ENCODE measurements around the gene ANKMY1. TPM values are rescaled to one million over a fixed set of nuclear protein-coding genes. Genes with fewer than 3 reads are reported as not detected.

The ANKMY1 gene
- total RNA-seq, 1 experiment from 2014 or later: 28.3 TPM

DNA sequence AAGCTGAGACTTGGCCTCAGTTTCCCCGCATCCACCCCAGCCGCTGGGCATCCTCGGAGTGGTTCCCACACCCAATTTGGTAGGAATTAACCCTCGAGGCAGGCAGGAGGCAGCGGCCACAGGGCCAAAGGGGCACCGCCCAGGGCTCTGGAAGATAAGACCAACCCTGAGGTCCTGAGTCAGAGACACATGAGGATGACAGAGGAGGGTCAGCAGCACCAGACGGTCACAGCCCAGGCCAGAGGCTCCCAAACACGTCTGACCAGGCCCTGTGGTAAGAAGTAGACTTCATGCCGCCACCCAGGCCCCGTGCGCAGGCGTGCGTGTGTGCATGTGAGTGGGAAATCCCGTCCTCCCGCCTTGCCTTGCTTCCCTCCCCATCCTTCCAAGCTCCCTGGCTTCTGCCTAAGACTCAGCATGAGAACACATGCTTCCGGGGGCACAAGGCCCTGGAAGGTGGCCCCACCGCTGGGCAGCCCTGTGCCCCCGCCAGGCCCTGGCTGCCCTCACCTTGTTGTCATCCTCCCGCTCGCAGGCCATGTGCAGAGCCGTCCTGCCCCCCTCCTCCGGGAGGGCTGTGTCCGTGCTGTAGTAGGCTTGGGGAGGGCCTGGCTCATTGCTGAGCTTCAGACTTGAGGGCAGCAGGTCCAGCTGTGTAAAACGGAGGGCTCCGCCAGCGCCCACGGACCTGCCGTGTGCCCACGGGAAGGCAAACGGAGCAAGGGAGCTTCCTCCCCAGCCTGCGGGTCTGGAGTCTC, 46.3 kb downstream of the ANKMY1 start:
- H3K4me1 ChIP-seq (ENCODE audit: control insufficient read depth in 1 of 2, insufficient read depth in 2 of 2, low read length in 2 of 2): peaks cover 0 to 6% of the 10 kb centered on the region in 2 experiments; a peak in 2 of 4 replicates
- POLR2A ChIA-PET: no interaction called here
- H3K79me2 ChIP-seq (ENCODE audit: insufficient read depth, low read length): no peaks in the 10 kb centered on the region
- BruUV-seq (replicated peaks): no TSS peak
- no peaks in the 10 kb centered on the region for H3K9me3 ChIP-seq (ENCODE audit: control insufficient read depth in 1 of 2, insufficient read depth in 1 of 2, low read depth in 1 of 2, low read length in 2 of 2)
- TF ChIP-seq MAX (IDR thresholded peaks at IDR 0.05): no peak
- TF ChIP-seq ELF1 (IDR thresholded peaks at IDR 0.05; ENCODE audit: borderline replicate concordance, low read depth): no peak
- TF ChIP-seq YY1 (IDR thresholded peaks at IDR 0.05; ENCODE audit: extremely low read depth, insufficient replicate concordance, low read depth, low read length): no peak
- no peak for TF ChIP-seq EZH2 (IDR thresholded peaks at IDR 0.05)
- TF ChIP-seq RAD21 (IDR thresholded peaks at IDR 0.05; ENCODE audit: low read depth): no peak
- no peak for TF ChIP-seq EZH2phosphoT487 (IDR thresholded peaks at IDR 0.05; ENCODE audit: borderline replicate concordance)
- TF ChIP-seq JUND (IDR thresholded peaks at IDR 0.05): no peak
- no peaks in the 10 kb centered on the region for H3K36me3 ChIP-seq (ENCODE audit: control insufficient read depth in 1 of 2, insufficient read depth in 2 of 2, low read length in 2 of 2)
- no peak overlapping the region for H3K27ac ChIP-seq (ENCODE audit: low read depth, low read length)
- H3K27me3 ChIP-seq (ENCODE audit: insufficient read depth, low read length): no peaks in the 10 kb centered on the region
- H3K9me2 ChIP-seq (ENCODE audit: insufficient read depth): no peaks in the 10 kb centered on the region
- H4K20me1 ChIP-seq (ENCODE audit: insufficient read depth): no peaks in the 10 kb centered on the region
- CTCF ChIA-PET: no interaction called here
- intact Hi-C loops (cut with micrococcal nuclease): loop anchor here (5.0 kb wide), 2 partner anchors 56 to 331 kb away; partner anchors contain the start of gene RNPEPL1
- RAD21 ChIA-PET (ENCODE audit: low non-redundant PET in 1 of 2, low total read pairs in 2 of 2, uncharacterized antibody in 2 of 2, unreplicated experiment in 2 of 2): no interaction called here
- no peak for ATAC-seq
- no peak overlapping the region for H3K4me3 ChIP-seq (replicated peaks in 1 of 2; ENCODE audit: low read depth in 1 of 2, low read length in 2 of 2)
- no peak overlapping the region for H3K4me2 ChIP-seq (ENCODE audit: low read length)
- H2AFZ ChIP-seq (ENCODE audit: low read depth, low read length, poor library complexity, severe bottlenecking): no peak overlapping the region
- H3K9ac ChIP-seq (ENCODE audit: low read length): no peak overlapping the region
- no peak for DNase-seq (ENCODE audit: low read depth, low spot score)

GRCh38 chr2:240510513-240511210, 47.1 kb downstream of the ANKMY1 start:
- ChIA-PET RAD21 (ENCODE audit: low non-redundant PET in 1 of 2, low total read pairs in 2 of 2, uncharacterized antibody in 2 of 2, unreplicated experiment in 2 of 2) (no interaction called here), CTCF (no interaction called here), POLR2A (no interaction called here)
- no peak overlapping the region for H3K4me3 ChIP-seq (replicated peaks in 1 of 2; ENCODE audit: low read depth in 1 of 2, low read length in 2 of 2)
- H3K4me2 ChIP-seq (ENCODE audit: low read length): no peak overlapping the region
- no peaks in the 10 kb centered on the region for H4K20me1 ChIP-seq (ENCODE audit: insufficient read depth)
- ATAC-seq (no peak), DNase-seq (ENCODE audit: low read depth, low spot score) (no peak)
- no peaks in the 10 kb centered on the region for H3K9me2 ChIP-seq (ENCODE audit: insufficient read depth)
- H2AFZ ChIP-seq (ENCODE audit: low read depth, low read length, poor library complexity, severe bottlenecking): no peak overlapping the region
- H3K9me3 ChIP-seq (ENCODE audit: control insufficient read depth in 1 of 2, insufficient read depth in 1 of 2, low read depth in 1 of 2, low read length in 2 of 2): no peaks in the 10 kb centered on the region
- peaks cover 0 to 6% of the 10 kb centered on the region in 2 experiments; a peak in 2 of 4 replicates for H3K4me1 ChIP-seq (ENCODE audit: control insufficient read depth in 1 of 2, insufficient read depth in 2 of 2, low read length in 2 of 2)
- intact Hi-C loops (cut with micrococcal nuclease): loop anchor here (5.0 kb wide), 2 partner anchors 57 to 332 kb away; partner anchors contain the start of gene RNPEPL1
- H3K9ac ChIP-seq (ENCODE audit: low read length): no peak overlapping the region
- no peaks in the 10 kb centered on the region for H3K27me3 ChIP-seq (ENCODE audit: insufficient read depth, low read length)
- no TSS peak for BruUV-seq (replicated peaks)
- H3K79me2 ChIP-seq (ENCODE audit: insufficient read depth, low read length): no peaks in the 10 kb centered on the region
- no peaks in the 10 kb centered on the region for H3K36me3 ChIP-seq (ENCODE audit: control insufficient read depth in 1 of 2, insufficient read depth in 2 of 2, low read length in 2 of 2)
- no peak overlapping the region for H3K27ac ChIP-seq (ENCODE audit: low read depth, low read length)
- TF ChIP-seq FOSL1 (IDR thresholded peaks at IDR 0.05; ENCODE audit: low read depth) (no peak), MAX (IDR thresholded peaks at IDR 0.05) (no peak), TCF7L2 (IDR thresholded peaks at IDR 0.05; ENCODE audit: borderline replicate concordance, extremely low read depth, insufficient read depth, insufficient read length) (no peak), SP1 (IDR thresholded peaks at IDR 0.05; ENCODE audit: low read depth) (no peak), SIN3A (IDR thresholded peaks at IDR 0.05; ENCODE audit: low read depth) (no peak), EZH2 (IDR thresholded peaks at IDR 0.05) (no peak), ELF1 (IDR thresholded peaks at IDR 0.05; ENCODE audit: borderline replicate concordance, low read depth) (no peak), ZNF274 (IDR thresholded peaks at IDR 0.05; ENCODE audit: low read depth, low read length) (no peak), YY1 (IDR thresholded peaks at IDR 0.05; ENCODE audit: extremely low read depth, insufficient replicate concordance, low read depth, low read length) (no peak), ZBTB33 (IDR thresholded peaks at IDR 0.05; ENCODE audit: extremely low read depth, insufficient replicate concordance, low read length) (no peak), POLR2A (IDR thresholded peaks at IDR 0.05; ENCODE audit: borderline replicate concordance, extremely low read depth, insufficient read depth, insufficient read length) (no peak)

Measured in HCT116 (cell line).